ENCODE measurements around the gene TKFC. TPM values are rescaled to one million over a fixed set of nuclear protein-coding genes. Genes with fewer than 3 reads are reported as not detected.

The TKFC gene
- total RNA-seq, 2 donors from 2014 or later: 16.1 to 18.0 TPM

DNA sequence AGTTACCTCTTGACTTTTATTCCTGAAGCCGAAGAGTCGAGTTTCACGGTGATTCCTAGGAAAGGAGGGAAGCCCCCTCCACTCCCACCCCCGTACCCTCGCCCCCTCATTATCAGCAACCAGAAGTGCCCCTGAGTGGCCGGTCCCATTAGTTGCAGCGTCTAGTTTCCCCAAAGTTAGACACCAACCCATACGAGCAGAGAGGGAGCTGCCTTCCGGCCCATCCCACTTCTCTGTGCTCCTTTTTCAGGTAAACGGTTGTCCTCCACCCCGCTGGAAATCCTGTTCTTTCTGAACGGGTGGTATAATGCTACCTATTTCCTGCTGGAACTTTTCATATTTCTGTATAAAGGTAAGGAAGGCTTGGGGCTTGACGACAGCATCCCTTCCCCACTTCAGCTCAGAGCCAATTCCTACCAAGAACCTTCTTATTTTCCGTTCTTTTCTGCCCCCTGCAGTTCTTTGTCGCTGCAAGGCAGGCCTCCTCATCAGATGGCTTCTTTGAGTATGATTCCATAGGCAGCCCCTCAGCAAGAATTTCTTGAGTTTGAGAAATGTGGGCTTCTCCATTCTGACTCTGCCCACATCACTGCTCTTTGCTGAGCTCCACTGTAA, 60.1 kb downstream of the TKFC start:
- DNase-seq (no peak), ATAC-seq (peak in 1 of 2 donors; percentile 21)
- intact Hi-C loops (cut with DNase I): no loop called here

Other genes with a start within 250 kb of the TKFC start
- under 1 TPM; 0.37 to 0.94 TPM for gene CD5, start 230.7 kb upstream of the TKFC start, total RNA-seq
- gene VPS37C, start 171.8 kb upstream of the TKFC start, total RNA-seq: 10 to 100 TPM; 18.6 to 23.1 TPM
- 1 to 10 TPM in 1 of 2 donors, under 1 TPM in 1; 0.97 to 3.6 TPM for gene PGA3, start 129.7 kb upstream of the TKFC start, total RNA-seq
- 1 to 10 TPM in 1 of 2 donors, under 1 TPM in 1; 0.41 to 3.0 TPM for gene PGA4, start 110.9 kb upstream of the TKFC start, total RNA-seq
- under 1 TPM; 0.58 to 0.71 TPM for gene PGA5, start 92.1 kb upstream of the TKFC start, total RNA-seq
- 1 to 10 TPM; 1.1 to 2.3 TPM for gene VWCE, start 37.9 kb upstream of the TKFC start, total RNA-seq
- gene DDB1, start 123 bp upstream of the TKFC start, total RNA-seq: 100 to 1,000 TPM; 107 to 136 TPM
- gene CYB561A3, start 28.7 kb downstream of the TKFC start, total RNA-seq: 10 to 100 TPM; 15.7 to 17.0 TPM
- 10 to 100 TPM; 24.4 to 32.6 TPM for gene TMEM138, start 29.1 kb downstream of the TKFC start, total RNA-seq
- gene TMEM216, start 59.4 kb downstream of the TKFC start, total RNA-seq: 1 to 10 TPM; 7.1 to 7.6 TPM
- gene CPSF7, start 96.7 kb downstream of the TKFC start, total RNA-seq: 10 to 100 TPM; 33.3 to 47.2 TPM
- gene SDHAF2, start 96.9 kb downstream of the TKFC start, total RNA-seq: 10 to 100 TPM; 30.5 to 36.8 TPM
- 1 to 10 TPM in 1 of 2 donors, under 1 TPM in 1; 0.74 to 1.1 TPM for gene LRRC10B, start 175.5 kb downstream of the TKFC start, total RNA-seq
- gene SYT7, start 247.8 kb downstream of the TKFC start, total RNA-seq: 10 to 100 TPM; 36.7 to 39.7 TPM